GM19438 (cell line): ENCODE measurements around the gene FAM204A.

Source experiments
- ATAC-seq: cut with Tn5 transposase; IDR thresholded peaks from one replicate; pipeline ENCODE4 v1.9.1; 2021; ENCODE audit warnings: low read depth; ENCODE audit not compliant: unreplicated experiment

FAM204A gene

DNA sequence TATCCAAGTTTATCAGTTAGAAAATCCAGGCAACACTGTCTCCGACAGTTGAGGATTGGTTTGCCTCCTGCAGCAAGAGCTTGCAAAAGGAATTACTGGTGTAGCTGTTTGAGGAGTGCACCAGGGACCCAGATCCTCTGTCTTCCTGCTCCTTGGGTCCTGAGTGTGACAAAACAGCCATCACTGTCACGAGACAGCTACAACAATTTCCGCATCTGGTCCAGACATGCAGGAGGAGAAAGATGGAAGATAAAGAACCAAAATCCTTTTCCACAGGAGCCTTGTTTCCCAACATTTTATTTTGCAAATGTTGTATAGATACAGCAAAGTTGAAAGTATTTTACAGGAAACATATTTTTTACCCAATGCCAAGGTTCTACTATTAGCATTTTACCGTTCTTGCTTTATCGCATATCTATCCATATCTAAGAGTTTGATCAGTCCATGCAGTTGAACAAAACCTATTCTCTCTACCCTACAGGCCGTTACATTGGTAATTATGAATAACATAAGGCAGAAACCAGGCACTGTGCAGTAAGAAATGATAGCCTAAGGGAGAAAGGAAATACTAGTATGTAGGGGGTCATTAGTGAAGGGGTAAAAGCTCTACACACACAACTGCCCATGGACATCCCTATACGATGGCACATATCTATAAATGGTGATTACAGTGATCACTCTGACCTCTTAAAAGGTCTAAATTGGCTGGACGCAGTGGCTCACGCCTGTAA, 54.9 kb downstream of the FAM204A start:
- ATAC-seq = no peak

DNA sequence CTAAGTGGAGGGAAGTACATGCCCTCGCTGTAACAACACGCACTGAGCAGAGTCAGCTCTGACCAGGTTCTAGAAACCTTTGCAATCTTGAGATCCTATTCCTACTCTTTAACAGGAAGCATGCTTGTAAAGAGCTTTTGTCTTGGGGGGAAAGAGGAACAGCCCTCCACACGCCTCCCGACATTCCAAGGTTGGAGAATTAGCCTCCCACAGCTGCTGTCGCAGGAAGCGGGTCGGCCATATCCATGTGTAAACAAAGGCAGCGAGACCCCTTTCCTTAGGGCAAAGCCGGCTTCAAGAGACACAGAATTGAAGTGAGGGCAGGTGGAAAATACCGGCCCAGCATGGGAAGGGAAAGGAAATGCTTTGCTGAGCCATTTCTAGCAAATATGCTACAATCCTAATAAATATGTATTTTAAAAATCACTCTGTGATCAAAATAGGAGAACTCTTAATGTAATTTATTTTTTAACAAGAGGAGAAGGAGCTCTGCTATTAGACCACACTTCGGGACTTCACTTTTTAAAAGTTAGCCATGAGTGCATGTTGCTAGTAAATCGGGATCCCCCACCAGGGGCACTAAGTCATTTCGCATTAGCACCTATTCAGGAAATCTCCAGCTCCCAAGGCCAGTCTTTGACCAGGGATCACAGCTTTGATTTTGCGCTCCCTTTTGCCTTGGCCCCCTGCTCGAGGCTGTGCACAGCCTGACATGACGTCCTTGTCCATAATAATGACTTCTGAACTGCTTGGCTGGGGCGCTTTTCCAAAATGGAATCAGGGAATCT, 55.9 kb downstream of the FAM204A start:
- no peak for ATAC-seq

DNA sequence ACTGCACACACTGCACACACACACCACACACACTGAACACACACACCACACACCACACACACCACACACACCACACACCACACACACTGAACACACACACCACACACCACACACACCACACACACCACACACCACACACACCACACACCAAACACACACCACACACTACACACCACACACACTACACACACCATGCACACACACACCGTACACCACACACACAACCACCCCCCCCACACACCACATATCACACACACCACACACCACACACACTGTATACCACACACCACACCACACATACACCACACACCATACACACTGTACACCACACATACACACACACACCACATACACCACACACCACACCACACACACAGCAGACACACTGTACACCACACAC, 59.5 kb downstream of the FAM204A start:
- no peak for ATAC-seq

- ATAC-seq = no peak
These were observed 63.5 kb downstream of the FAM204A start for GRCh38 chr10:118278649-118279048.

- ATAC-seq = no peak
These were observed 64.3 kb downstream of the FAM204A start for GRCh38 chr10:118277871-118278270.

DNA sequence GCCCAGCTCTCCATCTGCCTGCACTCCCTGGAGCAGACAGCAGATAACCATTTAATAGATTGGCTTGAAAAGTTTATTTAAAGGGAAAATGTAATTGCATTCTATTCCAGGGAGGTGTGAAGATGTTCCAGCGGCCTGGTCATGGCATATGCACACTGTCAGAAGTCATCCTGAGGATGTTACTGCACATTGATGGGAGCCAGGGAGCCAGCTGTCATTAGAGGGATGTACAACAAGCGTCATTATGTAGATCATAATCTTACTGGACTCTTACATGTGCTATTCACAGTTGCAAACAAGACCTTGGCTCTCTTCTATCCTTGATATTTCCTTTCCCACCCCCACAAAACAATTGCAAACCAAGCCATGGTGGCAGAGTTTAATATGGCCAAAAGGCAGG, 65.4 kb downstream of the FAM204A start:
- ATAC-seq = no peak

- no peak for ATAC-seq
These were observed 65.9 kb downstream of the FAM204A start for GRCh38 chr10:118276204-118276603.

DNA sequence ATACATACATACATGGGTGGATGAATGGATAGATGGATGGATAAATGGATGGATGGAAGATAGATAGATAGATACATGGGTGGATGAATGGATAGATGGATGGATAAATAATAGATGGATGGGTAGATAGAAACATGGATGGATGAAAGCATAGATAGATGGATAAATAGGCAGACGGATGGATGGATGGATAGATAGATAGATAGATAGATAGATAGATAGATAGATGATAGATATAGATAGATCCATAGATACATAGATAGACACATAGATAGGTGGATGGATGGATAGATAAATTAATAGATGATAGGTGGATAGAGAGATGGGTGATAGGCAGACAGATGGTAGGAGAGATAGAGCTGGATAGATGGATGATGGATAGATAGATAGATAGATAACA, 68.5 kb downstream of the FAM204A start:
- ATAC-seq = no peak

- ATAC-seq = no peak
These were observed 69.4 kb downstream of the FAM204A start for GRCh38 chr10:118272767-118273166.

DNA sequence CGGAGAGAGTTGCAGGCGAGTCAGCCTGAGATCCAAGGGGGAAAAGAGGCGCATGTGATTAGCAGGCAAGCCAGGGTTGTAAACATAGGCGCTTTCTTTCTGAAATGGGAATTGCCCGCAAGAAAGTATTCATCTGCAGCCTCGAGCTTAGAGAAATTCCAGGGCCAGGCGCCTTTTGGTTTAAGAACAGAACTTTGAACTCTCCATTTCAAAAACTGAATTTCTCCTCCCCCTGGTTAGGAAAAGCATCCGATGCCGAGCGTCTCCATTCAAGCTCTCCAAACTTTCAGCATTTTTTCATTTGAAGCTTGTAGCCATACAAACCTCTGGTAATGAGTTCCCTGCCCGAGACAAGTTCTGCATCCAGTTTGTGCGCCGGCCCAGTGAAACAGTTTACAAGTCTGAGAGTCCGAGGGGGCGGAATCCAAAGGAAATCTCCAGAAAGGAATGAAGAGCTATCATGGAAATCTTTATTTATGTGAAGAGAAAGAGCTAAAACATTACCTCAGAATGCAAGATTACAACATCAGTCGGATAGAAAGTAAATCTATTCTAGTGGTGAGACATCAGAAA, 69.9 kb downstream of the FAM204A start:
- ATAC-seq = no peak

- ATAC-seq = no peak
These were observed 70.5 kb downstream of the FAM204A start for GRCh38 chr10:118271671-118272070.

DNA sequence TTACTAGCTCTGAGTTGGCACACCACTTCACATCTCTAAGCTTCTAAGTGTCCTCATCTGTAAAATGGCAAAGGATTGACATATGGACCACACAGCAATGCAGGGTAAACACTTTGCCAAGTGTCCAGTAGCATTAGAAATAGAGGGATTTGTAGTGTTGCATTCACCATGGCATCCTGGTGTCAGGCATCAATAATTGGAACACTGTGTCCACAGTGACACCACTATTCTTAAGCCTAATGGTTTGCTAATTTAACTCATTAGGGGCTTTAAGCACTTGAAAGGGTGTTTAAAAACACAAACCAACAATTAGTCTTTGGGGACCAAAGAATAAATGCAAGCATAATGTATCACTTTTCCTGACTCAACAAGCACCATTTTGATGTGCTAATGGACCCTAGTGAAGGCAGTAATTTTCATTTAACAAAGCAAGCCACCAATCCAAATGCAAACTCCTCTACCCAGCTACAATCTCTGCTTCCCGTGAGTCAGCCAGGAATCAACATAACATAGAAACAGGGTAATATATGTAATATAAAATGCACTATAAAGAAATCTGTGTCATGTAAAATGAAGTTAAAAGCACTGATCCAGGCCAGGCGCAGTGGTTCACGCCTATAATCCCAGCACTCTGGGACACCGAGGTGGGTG, 75.9 kb downstream of the FAM204A start:
- ATAC-seq = no peak

- ATAC-seq = no peak
These were observed 77.2 kb downstream of the FAM204A start for GRCh38 chr10:118264838-118265470.

DNA sequence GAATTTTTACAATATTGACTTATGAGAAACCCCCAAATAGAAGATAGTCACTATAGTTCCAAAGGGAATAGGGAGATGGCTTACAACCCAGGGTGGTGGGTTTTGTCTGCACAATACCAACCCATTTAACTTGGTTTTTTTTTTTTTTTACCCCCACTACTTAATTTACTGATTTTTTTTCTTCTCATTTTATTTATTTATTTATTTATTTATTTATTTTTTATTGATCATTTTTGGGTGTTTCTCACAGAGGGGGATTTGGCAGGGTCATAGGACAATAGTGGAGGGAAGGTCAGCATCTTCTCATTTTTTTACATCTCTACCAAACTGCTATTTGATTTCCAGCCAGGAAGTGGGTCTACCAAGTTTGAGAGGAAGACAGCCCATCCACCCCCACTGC, 77.9 kb downstream of the FAM204A start:
- ATAC-seq = no peak

DNA sequence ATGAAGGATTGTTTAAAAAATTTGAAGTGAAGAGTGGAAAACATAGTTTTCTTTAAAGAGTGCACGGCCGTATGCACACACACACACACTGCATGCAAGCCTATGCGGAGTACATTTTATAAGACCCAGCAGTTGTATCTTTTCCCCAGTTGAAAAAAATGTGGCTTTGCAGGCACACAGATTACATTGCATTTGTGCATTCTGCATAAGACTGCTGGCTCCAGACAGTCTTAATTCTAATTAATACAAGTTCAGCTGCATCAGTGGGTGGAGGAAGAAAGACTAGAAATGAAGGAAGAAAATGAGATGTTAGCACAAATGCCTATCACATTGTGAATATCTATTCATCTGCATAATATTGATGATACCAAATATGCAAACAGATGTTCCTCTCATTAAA, 79.6 kb downstream of the FAM204A start:
- no peak for ATAC-seq

GRCh38 chr10:118259288-118259906, 82.7 kb downstream of the FAM204A start:
- ATAC-seq = no peak

DNA sequence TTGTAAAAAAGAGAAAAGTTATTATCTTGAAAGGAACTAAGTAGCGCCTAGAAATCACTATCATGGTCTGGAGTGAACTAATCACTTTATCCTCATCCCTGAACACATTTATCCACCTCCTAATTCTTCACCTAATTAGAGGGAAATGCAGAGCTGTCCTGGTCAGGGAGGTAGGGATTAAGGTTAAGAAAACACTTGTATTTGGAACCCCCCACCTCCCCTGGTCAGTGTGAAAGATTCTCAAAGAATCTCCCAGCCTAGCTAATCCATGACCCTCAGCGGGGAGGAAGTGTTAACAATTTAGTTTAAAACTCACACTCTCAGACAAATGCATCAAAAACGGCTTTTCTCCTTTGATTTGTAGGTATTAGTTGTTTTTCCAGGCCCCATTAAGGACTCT, 83.8 kb downstream of the FAM204A start:
- no peak for ATAC-seq

- ATAC-seq = no peak
These were observed 85.1 kb downstream of the FAM204A start for GRCh38 chr10:118256825-118257570.

GRCh38 chr10:118256209-118256608, 85.9 kb downstream of the FAM204A start:
- ATAC-seq = no peak

DNA sequence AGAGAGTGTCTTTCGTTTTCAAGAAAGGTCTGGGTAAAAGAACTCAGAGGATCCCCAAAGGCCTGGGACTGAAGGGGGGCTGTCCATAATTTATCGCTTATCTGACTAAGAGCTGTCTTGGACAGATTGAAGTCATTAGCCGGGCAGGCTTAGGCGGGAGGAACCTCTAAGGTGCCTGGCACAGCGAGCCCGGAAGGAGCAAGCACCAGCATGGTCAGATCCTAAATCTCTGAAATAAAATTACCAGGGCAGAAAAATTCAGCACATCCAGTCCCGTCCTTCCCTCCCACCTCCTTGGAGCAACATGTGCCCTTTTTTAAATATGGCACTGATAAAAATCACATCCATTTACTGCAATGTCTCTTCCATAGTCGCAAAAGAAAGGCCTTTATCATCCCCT, 86.8 kb downstream of the FAM204A start:
- ATAC-seq = no peak
